DND-41 (cell line): Measurements from ENCODE around the gene ATP6V0B.
A peak's percentile ranks its signal among the peaks of the same experiment; 100 is the strongest.

Source experiments
- ATAC-seq: fragments of 200-7000 bp; cut with Tn5 transposase; 3 replicates; pipeline ENCODE4 v1.9.1; 2021; ENCODE audit warnings: low read depth; ENCODE audit not compliant: insufficient read depth
- DNase-seq: peaks from one replicate; pipeline ENCODE4 v3.0.0-alpha.2; 2020
- H2AFZ ChIP-seq: 2 replicates; pipeline ENCODE4 v1.6.0; 2012; ENCODE audit warnings: low read depth, low read length
- H3K27ac ChIP-seq: 2 replicates; pipeline ENCODE4 v1.5.1; 2012; ENCODE audit warnings: low read length, inconsistent platforms
- H3K27me3 ChIP-seq: fragments of 200-600 bp; sonication (generic); 2 replicates; pipeline ENCODE4 v1.6.0; 2012; ENCODE audit warnings: low read length, mild to moderate bottlenecking, inconsistent platforms; ENCODE audit not compliant: insufficient read depth, poor library complexity
- H3K36me3 ChIP-seq: 2 replicates; pipeline ENCODE4 v1.5.1; 2012; ENCODE audit warnings: low read length, inconsistent platforms; ENCODE audit not compliant: insufficient read depth
- H3K4me1 ChIP-seq: 2 replicates; pipeline ENCODE4 v1.5.1; 2012; ENCODE audit warnings: mild to moderate bottlenecking, low read length; ENCODE audit not compliant: insufficient read depth
- H3K4me2 ChIP-seq: 2 replicates; pipeline ENCODE4 v1.6.0; 2012; ENCODE audit warnings: mild to moderate bottlenecking, moderate library complexity, low read length, inconsistent platforms; ENCODE audit not compliant: insufficient read depth
- H3K4me3 ChIP-seq, 2 experiments: fragments of 200-600 bp in 1 of 2; shearing (Covaris generic) in 1 of 2; 2 replicates each; pipeline ENCODE4 v1.5.1; 2012 to 2016; ENCODE audit warnings: inconsistent platforms in 2 of 2, low read length in 2 of 2, mild to moderate bottlenecking in 2 of 2, low read depth in 1 of 2, moderate library complexity in 1 of 2
- H3K79me2 ChIP-seq: 2 replicates; pipeline ENCODE4 v1.6.0; 2012; ENCODE audit warnings: low read length, inconsistent platforms; ENCODE audit not compliant: insufficient read depth
- H3K9ac ChIP-seq: 2 replicates; pipeline ENCODE4 v1.6.0; 2012; ENCODE audit warnings: low read depth, mild to moderate bottlenecking, inconsistent platforms, low read length, moderate library complexity
- H3K9me3 ChIP-seq: 2 replicates; pipeline ENCODE4 v1.5.1; 2012; ENCODE audit warnings: low read length, moderate library complexity, mild to moderate bottlenecking, inconsistent platforms; ENCODE audit not compliant: insufficient read depth, severe bottlenecking
- H4K20me1 ChIP-seq: 2 replicates; pipeline ENCODE4 v1.6.0; 2012; ENCODE audit warnings: low read length; ENCODE audit not compliant: insufficient read depth
- CTCF ChIP-seq: IDR thresholded peaks from 2 replicates; pipeline ENCODE4 v1.5.1; 2012; ENCODE audit warnings: borderline replicate concordance, low read length, moderate library complexity, mild to moderate bottlenecking; ENCODE audit not compliant: poor library complexity, severe bottlenecking; ENCODE audit errors: extremely low read depth
- EZH2 ChIP-seq: IDR thresholded peaks from 3 replicates; pipeline ENCODE4 v1.6.1; 2012; ENCODE audit warnings: borderline replicate concordance, low read depth, mild to moderate bottlenecking, moderate library complexity, low read length, inconsistent platforms; ENCODE audit not compliant: severe bottlenecking

The ATP6V0B gene

GRCh38 chr1:43945674-43946235, 29.0 kb upstream of the ATP6V0B start:
- Histone ChIP-seq H3K4me1 (peaks cover 39% of the 10 kb centered on the region), H2AFZ (peak overlapping the region; percentile 100), H3K27ac (peak overlapping the region; percentile 99), H3K36me3 (peaks cover 19% of the 10 kb centered on the region), H3K9ac (peak overlapping the region; percentile 92), H3K4me2 (peak overlapping the region; percentile 98), H3K9me3 (no peaks in the 10 kb centered on the region), H4K20me1 (peaks cover 17% of the 10 kb centered on the region), H3K4me3 (peak overlapping the region; percentile 96 to 98), H3K27me3 (no peaks in the 10 kb centered on the region), H3K79me2 (peaks cover 41% of the 10 kb centered on the region)
- ATAC-seq (no peak), DNase-seq (no peak)
- TF ChIP-seq CTCF = no peak
- TF ChIP-seq EZH2 = no peak

DNA sequence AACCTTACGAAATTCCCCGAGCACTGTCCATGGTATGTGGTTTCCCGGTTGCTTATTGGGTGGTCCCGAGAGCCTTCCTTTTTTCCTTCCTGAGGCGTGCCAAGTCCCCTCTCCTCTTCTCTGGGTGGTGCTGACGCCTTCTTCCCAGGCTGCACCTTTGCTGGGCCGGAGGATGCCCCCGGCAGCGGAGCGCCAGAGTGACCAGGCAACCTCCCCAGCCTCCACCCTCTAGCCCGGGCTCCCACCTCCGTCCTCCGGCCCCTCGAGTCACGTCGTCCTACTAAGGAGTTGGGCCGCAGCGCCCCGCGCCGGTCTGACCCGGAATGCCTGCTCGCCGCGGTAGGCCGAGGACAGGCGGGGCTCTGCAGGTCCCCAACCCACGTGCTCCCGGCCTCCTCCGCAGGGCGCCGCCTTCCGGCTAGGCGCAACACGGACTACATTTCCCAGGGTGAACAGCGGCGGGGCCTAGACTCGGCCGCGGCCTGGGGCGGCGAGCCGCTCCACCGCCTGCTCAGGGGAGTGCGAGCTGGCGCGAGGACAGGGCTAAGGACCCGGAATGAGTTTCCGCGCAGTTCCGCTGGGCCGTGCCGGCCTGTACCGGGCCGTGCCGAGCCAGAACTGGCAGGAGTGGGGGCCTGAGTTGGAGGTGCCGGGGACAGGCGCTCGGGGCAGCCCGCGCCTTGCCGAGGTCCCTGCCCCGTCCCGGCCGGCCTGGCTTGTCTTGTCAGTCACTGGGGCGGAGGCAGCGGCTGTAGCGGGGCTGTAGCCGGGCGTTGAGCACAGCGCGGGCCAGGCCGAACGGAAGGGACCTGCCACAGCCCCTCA, 28.3 kb upstream of the ATP6V0B start, which contains the start of gene IPO13:
IPO13 (plus strand) TSS at position 715 of the 825 bp plus-strand sequence. CDS start 651 bp downstream, outside the sequence.
- Histone ChIP-seq H3K36me3 (peaks cover 19% of the 10 kb centered on the region), H4K20me1 (peaks cover 17% of the 10 kb centered on the region), H3K9ac (peak within 1 kb of the TSS; percentile 92), H3K4me3 (peak within 1 kb of the TSS; percentile 96 to 98), H2AFZ (peak within 1 kb of the TSS; percentile 100), H3K27me3 (no peaks in the 10 kb centered on the region), H3K27ac (peak within 1 kb of the TSS; percentile 99), H3K4me1 (peaks cover 39% of the 10 kb centered on the region), H3K9me3 (no peaks in the 10 kb centered on the region), H3K4me2 (peak within 1 kb of the TSS; percentile 98), H3K79me2 (peaks cover 41% of the 10 kb centered on the region)
- DNase-seq (peak; percentile 96), ATAC-seq (peak; percentile 94)
- no peak for TF ChIP-seq EZH2
- TF ChIP-seq CTCF = peak; percentile 87

DNA sequence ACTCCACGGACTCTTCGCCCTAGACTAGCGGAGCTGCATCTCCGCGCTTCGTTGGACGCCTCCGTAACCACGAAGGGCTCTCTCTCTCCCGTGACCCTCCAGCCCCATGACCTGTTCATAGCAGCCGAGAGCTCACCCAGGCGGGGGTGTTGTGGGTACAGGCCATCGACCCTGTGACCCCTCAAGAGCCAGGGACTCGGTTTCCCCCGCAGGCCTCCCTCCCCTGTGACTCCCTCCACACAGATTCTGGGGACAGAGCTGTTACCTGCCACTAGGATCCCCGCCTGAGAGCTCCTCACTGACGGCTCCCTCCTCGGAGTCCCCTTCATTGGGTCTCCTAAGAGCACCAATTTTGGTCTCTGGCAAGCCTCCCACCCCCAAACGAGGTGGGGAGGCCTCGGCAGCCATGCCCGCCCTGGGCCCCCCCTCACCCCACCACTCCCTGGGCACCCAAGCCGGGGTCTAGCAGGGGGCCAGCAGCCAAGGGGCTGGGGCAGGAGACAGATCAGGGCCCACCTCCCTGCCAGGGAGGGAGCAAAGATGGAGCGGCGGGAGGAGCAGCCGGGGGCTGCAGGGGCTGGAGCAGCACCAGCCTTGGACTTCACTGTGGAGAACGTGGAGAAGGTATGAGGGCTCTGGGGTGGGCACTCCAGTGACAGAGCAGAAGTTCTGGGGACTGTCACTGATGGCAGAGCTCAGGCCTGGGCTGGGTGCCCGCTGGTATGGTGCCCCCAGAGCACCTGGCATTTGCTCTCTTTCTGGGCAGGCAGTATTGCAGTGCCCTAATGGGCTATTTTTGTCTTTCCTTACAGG, 27.5 kb upstream of the ATP6V0B start:
- Histone ChIP-seq H3K4me3 (peak overlapping the region; percentile 96 to 98), H3K4me2 (peak overlapping the region; percentile 98), H3K9me3 (no peaks in the 10 kb centered on the region), H4K20me1 (peaks cover 17% of the 10 kb centered on the region), H3K27ac (peak overlapping the region; percentile 99), H3K9ac (peak overlapping the region; percentile 92), H3K27me3 (no peaks in the 10 kb centered on the region), H3K4me1 (peaks cover 39% of the 10 kb centered on the region), H3K79me2 (peaks cover 41% of the 10 kb centered on the region), H2AFZ (peak overlapping the region; percentile 100), H3K36me3 (peaks cover 19% of the 10 kb centered on the region)
- ATAC-seq (peak; percentile 12; the same call in 2 of the 3 replicates), DNase-seq (peak; percentile 28)
- TF ChIP-seq CTCF (no peak), EZH2 (no peak)
